GM19372 (cell line): ENCODE measurements around the gene DLST.
A peak's percentile ranks its signal among the peaks of the same experiment; 100 is the strongest.

Experiments used
- ATAC-seq: cut with Tn5 transposase; IDR thresholded peaks from one replicate; pipeline ENCODE4 v1.9.1; 2021; ENCODE audit warnings: mild to moderate bottlenecking, low read depth, moderate library complexity; ENCODE audit not compliant: unreplicated experiment

The DLST gene

GRCh38 chr14:74881431-74882102 lies at the start of gene DLST:
Gene DLST (plus strand): TSS chr14:74881916. CDS start chr14:74881954, 38 bp downstream.
- peak; percentile 92 for ATAC-seq

GRCh38 chr14:74832849-74833248 lies 48.9 kb upstream of the DLST start:
- ATAC-seq, result no peak

- ATAC-seq, result no peak
These were observed 46.9 kb upstream of the DLST start for GRCh38 chr14:74834692-74835392.

GRCh38 chr14:74835645-74836250 lies 46.0 kb upstream of the DLST start:
- no peak for ATAC-seq

GRCh38 chr14:74836251-74836960 lies 45.3 kb upstream of the DLST start:
- ATAC-seq, result no peak

GRCh38 chr14:74838166-74838565 lies 43.5 kb upstream of the DLST start:
- ATAC-seq, result no peak

- no peak for ATAC-seq
These were observed 41.1 kb upstream of the DLST start for GRCh38 chr14:74840603-74841030.

- peak; percentile 79 for ATAC-seq
These were observed 40.2 kb upstream of the DLST start for GRCh38 chr14:74841230-74842207.

- ATAC-seq, result no peak
These were observed 38.1 kb upstream of the DLST start for GRCh38 chr14:74843653-74844052.

GRCh38 chr14:74846168-74846567 lies 35.5 kb upstream of the DLST start:
- no peak for ATAC-seq

- no peak for ATAC-seq
These were observed 34.6 kb upstream of the DLST start for GRCh38 chr14:74846968-74847665.

GRCh38 chr14:74848768-74849167 lies 32.9 kb upstream of the DLST start:
- no peak for ATAC-seq

GRCh38 chr14:74852922-74853530 lies 28.7 kb upstream of the DLST start:
- ATAC-seq, result no peak

GRCh38 chr14:74853581-74853980 lies 28.1 kb upstream of the DLST start:
- no peak for ATAC-seq

- no peak for ATAC-seq
These were observed 26.7 kb upstream of the DLST start for GRCh38 chr14:74855021-74855420.

- ATAC-seq, result no peak
These were observed 25.8 kb upstream of the DLST start for GRCh38 chr14:74855945-74856344.

GRCh38 chr14:74856366-74856765 lies 25.4 kb upstream of the DLST start:
- no peak for ATAC-seq

- no peak for ATAC-seq
These were observed 23.7 kb upstream of the DLST start for GRCh38 chr14:74858022-74858421.
